Measurements from ENCODE around the gene RAB10. TPM values are rescaled to one million over a fixed set of nuclear protein-coding genes. Genes with fewer than 3 reads are reported as not detected.

RAB10 gene
- total and polyA plus RNA-seq, 2 experiments from 2014 or later, result 100 to 122 TPM

DNA sequence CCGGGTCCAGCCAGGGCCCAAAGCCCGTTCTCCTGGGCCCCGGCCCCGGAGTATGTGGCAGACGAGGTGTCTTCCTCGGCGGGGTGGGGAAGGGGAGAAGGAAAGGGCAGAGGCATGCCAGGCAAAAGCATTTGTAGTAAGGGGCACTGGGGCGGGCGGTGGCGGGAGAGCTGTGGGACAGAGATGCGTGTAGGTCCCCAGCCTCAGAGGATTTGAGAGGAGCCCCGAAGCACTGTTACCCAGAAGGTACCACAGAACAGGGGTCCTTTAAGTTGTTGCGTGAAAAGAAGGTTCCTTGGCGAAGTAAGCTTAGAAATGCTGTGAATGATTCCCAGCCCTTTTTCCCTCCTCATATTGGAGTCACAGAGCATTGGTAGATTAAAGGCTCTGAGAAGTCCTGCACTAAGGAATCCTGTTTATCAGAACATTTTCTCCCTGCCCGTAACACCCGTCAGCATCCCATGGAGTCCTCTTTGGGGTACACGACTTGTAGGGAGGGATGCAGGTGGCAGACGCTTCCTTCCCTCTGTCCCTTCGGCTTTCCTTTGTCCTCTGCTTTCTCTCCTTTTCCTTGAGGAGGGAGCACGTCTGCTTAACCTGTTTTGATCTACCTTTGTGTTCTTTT is 151.5 kb downstream of the RAB10 start:
- Histone ChIP-seq H3K9me2 (replicated peaks; ENCODE audit: insufficient read depth) (no peaks in the 10 kb centered on the region), H3K9me3 (ENCODE audit: low read depth) (no peaks in the 10 kb centered on the region), H3K4me3 (peak overlapping the region; percentile 26), H3K27ac (no peak overlapping the region), H4K20me1 (ENCODE audit: insufficient read depth, poor library complexity, severe bottlenecking) (no peaks in the 10 kb centered on the region), H3K4me1 (ENCODE audit: insufficient read depth) (peaks cover 6% of the 10 kb centered on the region), H3K79me2 (no peaks in the 10 kb centered on the region), H3K27me3 (no peaks in the 10 kb centered on the region), H2AFZ (peak overlapping the region; percentile 74), H3K4me2 (peak overlapping the region; percentile 85), H3K36me3 (replicated peaks; ENCODE audit: insufficient read depth, low read depth) (no peaks in the 10 kb centered on the region)
- TF ChIP-seq EZH2phosphoT487 (IDR thresholded peaks at IDR 0.05; ENCODE audit: low read depth, severe bottlenecking, unreplicated experiment) (no peak), CTCF (IDR thresholded peaks at IDR 0.05; ENCODE audit: poor library complexity) (no peak), EZH2 (IDR thresholded peaks at IDR 0.05; ENCODE audit: borderline replicate concordance) (no peak)
- WGBS (ENCODE audit: low lambda C conversion rate, missing lambda C conversion rate), result 54% methylated on average over 20 of the region's 20 CpGs
- DNase-seq (ENCODE audit: low spot score), result no peak

DNA sequence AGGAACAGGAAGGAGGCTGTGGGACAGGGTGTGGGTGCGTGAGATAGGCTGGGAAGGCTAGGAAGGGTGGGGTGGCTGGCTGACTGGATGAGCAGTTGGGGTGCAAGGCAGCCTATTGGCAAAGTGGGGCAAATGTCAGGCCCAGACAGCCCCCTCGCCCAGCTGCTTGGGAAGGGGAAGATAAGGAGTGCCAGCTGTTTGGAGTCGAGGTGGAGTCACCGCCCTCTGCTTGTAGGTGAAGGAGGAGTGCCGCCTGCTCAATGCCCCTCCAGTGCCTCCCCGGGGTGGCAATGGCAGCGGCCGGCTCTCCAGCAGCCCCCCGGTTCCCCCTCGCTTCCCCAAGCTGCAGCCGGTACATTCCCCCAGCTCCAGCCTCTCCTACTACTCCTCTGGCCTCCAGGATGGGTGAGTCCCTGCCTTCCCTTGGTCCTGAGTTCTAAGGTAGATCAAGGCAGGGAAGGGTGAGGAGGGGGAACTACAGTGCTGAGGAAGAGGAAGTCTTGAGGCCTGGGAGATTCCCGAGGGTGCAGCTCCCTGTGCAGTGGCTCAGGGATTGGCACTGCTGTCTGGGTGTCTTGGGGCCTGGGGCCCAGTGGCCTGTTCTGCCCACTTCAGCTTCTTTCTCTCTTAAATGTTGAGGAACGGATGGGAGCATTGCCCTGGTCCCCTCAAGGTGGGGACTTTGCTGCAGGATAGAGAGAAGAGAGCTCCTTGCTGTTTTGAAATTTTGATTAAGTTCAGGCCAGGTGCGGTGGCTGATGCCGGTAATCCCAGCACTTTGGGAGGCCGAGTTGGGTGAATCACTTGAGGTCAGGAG is 152.3 kb downstream of the RAB10 start:
- Histone ChIP-seq H4K20me1 (ENCODE audit: insufficient read depth, poor library complexity, severe bottlenecking) (no peaks in the 10 kb centered on the region), H3K4me3 (no peak overlapping the region), H2AFZ (no peak overlapping the region), H3K27ac (no peak overlapping the region), H3K9me3 (ENCODE audit: low read depth) (no peaks in the 10 kb centered on the region), H3K4me2 (no peak overlapping the region), H3K4me1 (ENCODE audit: insufficient read depth) (peaks cover 6% of the 10 kb centered on the region), H3K36me3 (replicated peaks; ENCODE audit: insufficient read depth, low read depth) (no peaks in the 10 kb centered on the region), H3K27me3 (no peaks in the 10 kb centered on the region), H3K79me2 (no peaks in the 10 kb centered on the region), H3K9me2 (replicated peaks; ENCODE audit: insufficient read depth) (no peaks in the 10 kb centered on the region)
- 87% methylated on average over 15 of the region's 16 CpGs for WGBS (ENCODE audit: low lambda C conversion rate, missing lambda C conversion rate)
- no peak for DNase-seq (ENCODE audit: low spot score)
- TF ChIP-seq EZH2 (IDR thresholded peaks at IDR 0.05; ENCODE audit: borderline replicate concordance), result no peak
- no peak for TF ChIP-seq EZH2phosphoT487 (IDR thresholded peaks at IDR 0.05; ENCODE audit: low read depth, severe bottlenecking, unreplicated experiment)
- TF ChIP-seq CTCF (IDR thresholded peaks at IDR 0.05; ENCODE audit: poor library complexity), result no peak

Small RNA genes within 50 kb of the gene (small RNA-seq; reads per million reads assigned to genes)
- gene RNU6-942P (not detected), gene UQCRHP2 (not detected)

Other genes starting within 250 kb of the RAB10 start
- 13.3 and 15.3 TPM in 2 replicates for gene ASXL2, start 155.6 kb upstream of the RAB10 start, total RNA-seq
- 4.3 and 5.8 TPM in 2 replicates for gene ASXL2, start 155.6 kb upstream of the RAB10 start, polyA plus RNA-seq
- 6.5 and 8.4 TPM in 2 replicates for gene KIF3C, start 51.6 kb upstream of the RAB10 start, total RNA-seq
- gene KIF3C, start 51.6 kb upstream of the RAB10 start, polyA plus RNA-seq, result 6.9 and 10.9 TPM in 2 replicates
- 4.7 TPM in 2 replicates for gene GAREM2, start 139.0 kb downstream of the RAB10 start, total RNA-seq
- 5.1 and 9.1 TPM in 2 replicates for gene GAREM2, start 139.0 kb downstream of the RAB10 start, polyA plus RNA-seq
- gene HADHA, start 210.5 kb downstream of the RAB10 start, total RNA-seq, result 149 and 155 TPM in 2 replicates
- 122 and 125 TPM in 2 replicates for gene HADHA, start 210.5 kb downstream of the RAB10 start, polyA plus RNA-seq
- 131 and 137 TPM in 2 replicates for gene HADHB, start 210.9 kb downstream of the RAB10 start, total RNA-seq
- gene HADHB, start 210.9 kb downstream of the RAB10 start, polyA plus RNA-seq, result 108 and 133 TPM in 2 replicates

Measured in hepatocyte (in vitro differentiated cells).